Kidney epithelial cell (primary cell): Measurements from ENCODE around the gene LRBA. TPM values are rescaled to one million over a fixed set of nuclear protein-coding genes. Genes with fewer than 3 reads are reported as not detected.
"Not testable (repeated sequence)": the region's sequence is repeated elsewhere in the genome, so short reads cannot be mapped to it uniquely, and the experiment has no call there.

Source experiments
- DNase-seq: peaks from one replicate; pipeline ENCODE4 v3.0.0-alpha.2; 2010; ENCODE audit warnings: low read depth
- H3K27me3 ChIP-seq: 2 replicates; pipeline ENCODE4 v1.6.0; 2011; ENCODE audit warnings: low read length; ENCODE audit not compliant: control insufficient read depth, insufficient read depth
- H3K36me3 ChIP-seq: 2 replicates; pipeline ENCODE4 v1.5.1; 2011; ENCODE audit warnings: low read length; ENCODE audit not compliant: control insufficient read depth, insufficient read depth
- H3K4me3 ChIP-seq: 2 replicates; pipeline ENCODE4 v1.5.1; 2011; ENCODE audit warnings: low read depth, mild to moderate bottlenecking, control low read depth, low read length
- total RNA-seq: library from RNA; depleted of rRNA; stranded (reverse); fragments of >200 nt; gene quantifications from 2 replicates; pipeline ENCODE4 v1.2.3, GENCODE V29; 2015
- TF ChIP-seq, protein P1 (sequence below): IDR thresholded peaks from 2 replicates; pipeline ENCODE4 v1.5.1; 2011; ENCODE audit warnings: mild to moderate bottlenecking, moderate library complexity, low read length, control low read depth, inconsistent platforms; ENCODE audit not compliant: insufficient read depth, poor library complexity, severe bottlenecking

The LRBA gene
- total RNA-seq, 1 donor from 2014 or later = 85.2 TPM

DNA sequence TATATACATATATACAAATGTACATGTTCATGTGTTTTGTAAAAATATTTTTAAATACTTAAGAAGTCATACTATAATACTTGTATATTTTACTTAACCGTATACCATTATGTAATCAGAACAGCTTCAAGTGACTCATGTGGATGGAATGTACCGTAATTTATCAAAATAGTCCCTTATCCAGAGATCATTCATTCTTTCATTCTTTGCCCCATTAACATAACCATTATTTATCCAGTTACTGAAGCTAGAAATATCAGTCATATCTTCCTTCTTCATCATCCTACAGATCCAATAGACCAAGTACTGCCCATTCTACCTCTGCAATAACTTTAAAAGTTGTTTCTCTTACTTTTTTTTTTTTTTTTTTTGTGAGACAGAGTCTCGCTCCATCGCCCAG is 268.9 kb downstream of the LRBA start:
- TF ChIP-seq, protein P1, sequence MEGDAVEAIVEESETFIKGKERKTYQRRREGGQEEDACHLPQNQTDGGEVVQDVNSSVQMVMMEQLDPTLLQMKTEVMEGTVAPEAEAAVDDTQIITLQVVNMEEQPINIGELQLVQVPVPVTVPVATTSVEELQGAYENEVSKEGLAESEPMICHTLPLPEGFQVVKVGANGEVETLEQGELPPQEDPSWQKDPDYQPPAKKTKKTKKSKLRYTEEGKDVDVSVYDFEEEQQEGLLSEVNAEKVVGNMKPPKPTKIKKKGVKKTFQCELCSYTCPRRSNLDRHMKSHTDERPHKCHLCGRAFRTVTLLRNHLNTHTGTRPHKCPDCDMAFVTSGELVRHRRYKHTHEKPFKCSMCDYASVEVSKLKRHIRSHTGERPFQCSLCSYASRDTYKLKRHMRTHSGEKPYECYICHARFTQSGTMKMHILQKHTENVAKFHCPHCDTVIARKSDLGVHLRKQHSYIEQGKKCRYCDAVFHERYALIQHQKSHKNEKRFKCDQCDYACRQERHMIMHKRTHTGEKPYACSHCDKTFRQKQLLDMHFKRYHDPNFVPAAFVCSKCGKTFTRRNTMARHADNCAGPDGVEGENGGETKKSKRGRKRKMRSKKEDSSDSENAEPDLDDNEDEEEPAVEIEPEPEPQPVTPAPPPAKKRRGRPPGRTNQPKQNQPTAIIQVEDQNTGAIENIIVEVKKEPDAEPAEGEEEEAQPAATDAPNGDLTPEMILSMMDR = no peak
- no peak for DNase-seq
- no peaks in the 10 kb centered on the region for H3K36me3 ChIP-seq
- H3K27me3 ChIP-seq = no peaks in the 10 kb centered on the region
- H3K4me3 ChIP-seq = no peak overlapping the region

DNA sequence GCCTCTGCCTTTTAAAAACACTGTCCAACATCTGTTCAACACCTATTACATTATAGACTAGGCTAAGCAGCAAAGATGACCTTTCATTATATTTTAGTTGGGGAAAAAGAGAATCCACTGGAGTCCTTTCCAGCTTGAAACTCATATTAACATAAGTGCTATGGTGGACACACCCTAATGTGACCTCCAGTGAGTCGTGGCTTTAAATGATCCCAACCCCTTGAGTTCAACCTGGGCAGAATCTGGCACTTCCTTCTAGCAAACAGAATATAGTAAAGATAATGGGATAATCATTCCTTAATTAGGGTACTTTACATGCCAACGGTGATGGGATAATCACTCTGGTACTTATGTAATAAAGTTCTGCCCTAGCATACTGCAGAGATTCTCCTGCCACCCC is 270.5 kb downstream of the LRBA start:
- DNase-seq = no peak
- Histone ChIP-seq H3K27me3 (no peaks in the 10 kb centered on the region), H3K36me3 (no peaks in the 10 kb centered on the region), H3K4me3 (no peak overlapping the region)
- TF ChIP-seq, protein P1 = no peak

DNA sequence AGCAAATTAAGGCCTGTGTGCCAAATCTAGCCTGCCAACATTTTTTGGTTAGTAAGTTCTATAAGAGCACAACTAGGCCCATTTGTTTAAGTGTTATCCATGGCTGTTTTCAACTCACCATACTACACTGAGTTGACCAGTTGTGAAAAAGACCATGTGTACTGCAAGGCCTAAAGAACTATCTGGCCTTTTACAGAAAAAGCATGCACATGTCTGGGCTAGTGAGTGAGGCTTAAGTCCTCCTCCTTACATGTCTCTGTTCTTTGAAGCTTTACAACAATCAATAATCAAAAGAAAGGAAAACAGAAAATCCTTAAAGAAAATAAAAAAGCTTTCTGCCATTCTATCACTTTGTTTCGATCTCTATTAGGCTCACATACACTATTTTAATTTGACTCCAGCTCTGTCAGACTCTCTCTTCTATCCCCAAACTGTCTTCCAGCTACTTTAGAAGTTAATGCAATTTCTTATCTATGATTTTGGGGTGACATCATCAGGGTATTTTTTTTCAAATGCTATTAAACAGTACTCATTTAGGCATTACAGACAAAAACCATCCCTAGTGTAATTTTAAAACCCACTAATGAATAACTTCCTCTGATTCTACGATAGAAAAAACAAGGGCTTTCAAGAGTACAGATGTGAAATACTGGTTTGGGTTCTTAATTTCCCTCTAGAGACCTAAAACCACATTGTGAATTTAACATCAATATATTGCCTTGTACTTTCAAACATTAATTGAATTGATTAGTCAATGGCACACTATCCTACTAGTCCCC is 271.3 kb downstream of the LRBA start:
- no peaks in the 10 kb centered on the region for H3K27me3 ChIP-seq
- H3K36me3 ChIP-seq = no peaks in the 10 kb centered on the region
- TF ChIP-seq, protein P1 = no peak
- no peak for DNase-seq
- no peak overlapping the region for H3K4me3 ChIP-seq

DNA sequence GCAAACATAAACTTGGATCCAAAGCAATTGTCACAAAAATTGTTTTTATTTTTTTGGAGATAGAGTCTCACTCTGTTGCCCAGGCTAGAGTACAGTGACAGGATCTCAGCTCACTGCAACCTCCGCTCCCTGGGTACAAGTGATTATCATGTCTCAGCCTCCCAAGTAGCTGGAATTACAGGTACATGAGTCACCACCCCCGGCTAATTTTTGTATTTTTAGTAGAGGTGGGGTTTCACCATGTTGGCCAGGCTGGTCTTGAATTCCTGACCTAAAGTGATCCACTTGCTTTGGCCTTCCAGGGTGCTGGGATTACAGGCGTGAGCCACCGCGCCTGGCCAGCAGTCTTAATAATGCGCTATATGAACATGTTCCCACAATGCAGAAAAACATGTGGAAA is 272.2 kb downstream of the LRBA start:
- not testable (repeated sequence) for H3K4me3 ChIP-seq, DNase-seq

DNA sequence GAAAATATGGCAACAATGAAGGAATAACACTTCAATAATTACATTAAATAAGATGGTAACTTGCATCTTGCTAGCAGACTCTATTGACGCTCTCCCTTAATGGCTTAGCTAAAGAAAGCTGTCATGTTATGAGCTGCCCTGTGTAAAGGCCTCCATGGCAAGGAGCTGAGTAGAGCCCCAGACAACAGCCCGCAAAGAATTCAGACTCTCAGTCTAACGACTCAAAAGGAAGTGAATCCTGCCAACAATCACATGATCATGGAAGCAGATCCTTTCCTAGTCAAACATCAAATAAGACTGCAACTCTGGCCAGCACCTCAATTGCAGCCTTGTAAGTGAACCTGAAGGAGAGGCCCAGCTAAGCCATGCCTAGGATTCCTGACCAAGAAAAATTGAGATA is 275.5 kb downstream of the LRBA start:
- no peak for DNase-seq
- Histone ChIP-seq H3K36me3 (no peaks in the 10 kb centered on the region), H3K27me3 (no peaks in the 10 kb centered on the region), H3K4me3 (no peak overlapping the region)
- TF ChIP-seq, protein P1 = no peak

More for the DNA sequence above, 272.2 kb downstream of the LRBA start:
- not testable (repeated sequence) for H3K27me3 ChIP-seq, H3K36me3 ChIP-seq

DNA sequence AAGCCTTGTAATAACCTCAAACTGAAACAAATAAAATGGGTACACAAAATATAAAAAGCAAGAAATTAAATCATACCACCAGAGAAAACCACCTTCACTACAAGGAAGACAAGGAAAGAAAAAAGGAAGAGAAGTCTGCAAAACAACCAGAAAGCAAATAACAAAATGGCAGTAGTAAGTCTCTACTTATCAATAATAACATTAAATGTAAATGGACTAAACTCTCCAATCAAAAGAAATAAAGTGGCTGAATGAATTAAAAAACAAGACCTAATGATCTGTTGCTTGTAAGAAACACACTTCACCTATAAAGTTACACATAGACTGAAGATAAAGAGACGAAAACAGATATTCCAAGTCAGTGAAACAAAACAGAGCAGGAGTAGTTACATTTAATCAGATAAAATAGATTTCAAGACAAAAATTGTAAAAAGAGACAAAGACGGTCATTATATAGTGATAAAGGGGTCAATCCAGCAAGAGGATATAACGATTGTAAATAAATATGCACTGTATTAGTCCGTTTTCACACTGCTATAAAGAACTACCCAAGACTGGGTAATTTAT is 289.0 kb downstream of the LRBA start:
- TF ChIP-seq, protein P1 = no peak
- no peak overlapping the region for H3K4me3 ChIP-seq
- H3K27me3 ChIP-seq = no peaks in the 10 kb centered on the region
- no peak for DNase-seq
- peaks cover 1% of the 10 kb centered on the region for H3K36me3 ChIP-seq
